ENCODE results near the gene ALDH6A1.

The ALDH6A1 gene

DNA sequence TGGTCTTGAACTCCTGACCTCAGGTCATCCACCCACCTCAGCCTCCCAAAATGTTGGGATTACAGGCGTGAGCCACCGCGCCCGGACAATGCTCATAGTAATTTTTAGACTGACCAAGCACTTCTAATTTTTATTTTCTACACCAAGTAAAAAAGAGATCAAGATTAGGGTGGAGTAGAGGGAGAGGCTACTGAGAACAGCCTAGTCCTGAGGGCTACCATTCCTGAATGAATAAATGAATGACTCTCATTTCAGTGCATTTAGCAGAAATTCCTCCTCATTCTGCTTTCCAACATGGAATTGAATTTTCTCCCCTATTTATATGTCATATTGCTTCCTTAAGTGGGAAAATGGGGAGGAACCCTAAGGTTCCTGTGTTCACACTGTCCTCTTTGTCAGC lies 38.7 kb downstream of the ALDH6A1 start:
- H3K9me3 ChIP-seq (ENCODE audit: control insufficient read depth, low read depth, low read length) = no peaks in the 10 kb centered on the region
- H3K27me3 ChIP-seq (ENCODE audit: control insufficient read depth, insufficient read depth, low read length) = no peaks in the 10 kb centered on the region
- no peaks in the 10 kb centered on the region for H3K36me3 ChIP-seq (ENCODE audit: control insufficient read depth, low read depth, low read length)
- no peak overlapping the region for H3K27ac ChIP-seq (ENCODE audit: low read length)
- H3K4me3 ChIP-seq (ENCODE audit: low read length) = no peak overlapping the region
- H3K4me1 ChIP-seq (ENCODE audit: control insufficient read depth, low read depth, low read length) = no peaks in the 10 kb centered on the region
- no peak overlapping the region for H3K9ac ChIP-seq (ENCODE audit: low read length)

DNA sequence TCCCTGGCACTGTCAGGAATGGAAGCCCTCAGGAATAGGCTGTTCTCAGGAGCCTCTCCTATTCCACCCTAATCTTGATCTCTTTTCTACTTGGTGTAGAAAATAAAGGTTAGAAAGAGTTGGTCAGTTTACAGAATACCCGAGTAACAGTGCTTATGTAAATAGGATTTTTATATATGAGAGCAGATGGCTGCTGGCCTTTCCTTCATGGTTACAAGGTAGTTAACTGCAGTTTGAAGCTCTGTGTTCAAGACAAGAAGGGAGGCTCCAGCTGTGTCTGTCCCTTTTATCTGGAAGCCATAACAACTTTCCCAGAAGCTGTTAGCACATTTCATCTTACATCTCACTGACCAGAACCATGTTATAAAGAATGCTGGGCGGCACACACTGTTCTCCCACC lies 42.0 kb downstream of the ALDH6A1 start:
- no peaks in the 10 kb centered on the region for H3K9me3 ChIP-seq (ENCODE audit: control insufficient read depth, low read depth, low read length)
- no peak overlapping the region for H3K9ac ChIP-seq (ENCODE audit: low read length)
- H3K4me3 ChIP-seq (ENCODE audit: low read length) = no peak overlapping the region
- no peaks in the 10 kb centered on the region for H3K27me3 ChIP-seq (ENCODE audit: control insufficient read depth, insufficient read depth, low read length)
- no peak overlapping the region for H3K27ac ChIP-seq (ENCODE audit: low read length)
- H3K36me3 ChIP-seq (ENCODE audit: control insufficient read depth, low read depth, low read length) = no peaks in the 10 kb centered on the region
- H3K4me1 ChIP-seq (ENCODE audit: control insufficient read depth, low read depth, low read length) = no peaks in the 10 kb centered on the region

DNA sequence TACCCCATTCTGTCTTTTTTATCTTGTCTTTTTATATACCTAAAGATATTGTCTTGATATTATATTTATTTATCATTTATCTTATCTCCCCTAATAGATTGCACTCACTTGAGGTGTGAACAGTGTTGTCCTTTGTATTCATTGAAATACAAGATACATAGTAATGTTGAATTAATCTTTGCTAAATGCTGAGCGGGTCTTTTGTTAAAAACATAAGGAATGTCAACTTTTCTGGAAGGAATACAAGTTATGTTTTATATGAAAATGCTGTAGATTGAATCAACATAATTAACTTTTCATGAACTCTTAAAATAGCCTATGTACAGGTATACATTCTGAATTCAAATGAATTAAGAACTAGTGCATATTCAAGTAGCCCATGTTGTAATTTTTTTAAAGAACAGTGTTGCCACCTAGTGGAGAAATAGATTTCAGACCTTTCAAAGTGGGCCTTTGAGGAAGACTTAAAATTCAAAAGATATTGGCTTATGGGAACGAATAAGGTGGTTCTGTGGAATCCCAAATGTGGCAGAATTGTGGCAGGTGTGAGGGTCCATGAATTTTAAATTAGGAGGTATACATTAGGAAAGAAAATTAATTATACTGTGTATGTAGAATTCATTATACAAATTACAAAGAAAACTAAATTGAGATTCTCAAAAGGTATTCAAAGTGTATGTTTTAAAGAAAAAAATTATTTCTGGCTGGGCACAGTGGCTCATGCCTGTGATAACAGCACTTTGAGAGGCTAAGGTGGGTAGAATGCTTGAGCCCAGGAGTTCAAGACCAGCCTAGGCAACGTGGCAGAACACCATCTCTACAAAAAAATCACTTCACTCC lies 46.0 kb downstream of the ALDH6A1 start:
- H3K27ac ChIP-seq (ENCODE audit: low read length) = no peak overlapping the region
- H3K27me3 ChIP-seq (ENCODE audit: control insufficient read depth, insufficient read depth, low read length) = no peaks in the 10 kb centered on the region
- H3K36me3 ChIP-seq (ENCODE audit: control insufficient read depth, low read depth, low read length) = no peaks in the 10 kb centered on the region
- no peak overlapping the region for H3K9ac ChIP-seq (ENCODE audit: low read length)
- H3K4me1 ChIP-seq (ENCODE audit: control insufficient read depth, low read depth, low read length) = no peaks in the 10 kb centered on the region
- no peaks in the 10 kb centered on the region for H3K9me3 ChIP-seq (ENCODE audit: control insufficient read depth, low read depth, low read length)
- no peak overlapping the region for H3K4me3 ChIP-seq (ENCODE audit: low read length)

DNA sequence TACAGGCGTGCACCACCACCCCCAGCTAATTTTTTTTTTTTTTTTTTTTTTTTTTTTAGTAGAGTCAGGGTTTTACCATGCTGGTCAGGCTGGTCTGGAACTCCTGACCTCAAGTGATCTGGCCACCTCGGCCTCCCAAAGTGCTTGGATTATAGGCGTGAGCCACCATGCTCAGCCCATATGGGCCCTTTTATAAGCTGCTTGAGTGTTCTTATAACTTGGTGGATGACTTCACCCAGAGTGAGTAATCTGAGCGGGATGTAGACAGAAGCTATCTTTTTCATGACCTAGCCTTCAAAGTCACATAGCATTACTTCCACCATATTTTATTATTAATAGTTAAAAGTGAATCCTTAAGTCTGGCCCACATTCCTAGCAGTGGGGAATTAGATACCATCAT lies 48.7 kb downstream of the ALDH6A1 start:
- H3K27ac ChIP-seq (ENCODE audit: low read length) = no peak overlapping the region
- H3K4me1 ChIP-seq (ENCODE audit: control insufficient read depth, low read depth, low read length) = no peaks in the 10 kb centered on the region
- H3K4me3 ChIP-seq (ENCODE audit: low read length) = no peak overlapping the region
- no peaks in the 10 kb centered on the region for H3K27me3 ChIP-seq (ENCODE audit: control insufficient read depth, insufficient read depth, low read length)
- H3K36me3 ChIP-seq (ENCODE audit: control insufficient read depth, low read depth, low read length) = no peaks in the 10 kb centered on the region
- H3K9ac ChIP-seq (ENCODE audit: low read length) = no peak overlapping the region
- H3K9me3 ChIP-seq (ENCODE audit: control insufficient read depth, low read depth, low read length) = no peaks in the 10 kb centered on the region

DNA sequence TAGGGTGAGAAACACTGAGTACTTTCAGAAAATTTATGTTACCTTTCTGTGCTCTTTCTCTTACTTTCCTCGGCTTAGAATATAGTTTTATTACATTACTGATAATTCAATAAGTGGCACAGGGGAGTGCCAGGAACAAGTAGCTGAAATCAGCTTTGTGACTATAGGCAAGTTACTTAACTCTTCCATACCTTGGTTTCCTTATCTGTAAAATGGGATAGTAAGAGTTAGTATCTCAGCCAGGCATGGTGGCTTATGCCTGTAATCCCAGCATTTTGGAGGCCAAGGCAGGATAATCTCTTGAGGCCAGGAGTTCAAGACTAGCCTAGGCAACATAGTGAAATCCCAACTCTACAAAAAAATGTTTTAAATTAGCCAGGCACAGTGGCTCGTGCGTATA lies 49.7 kb downstream of the ALDH6A1 start:
- no peak overlapping the region for H3K9ac ChIP-seq (ENCODE audit: low read length)
- H3K9me3 ChIP-seq (ENCODE audit: control insufficient read depth, low read depth, low read length) = no peaks in the 10 kb centered on the region
- H3K36me3 ChIP-seq (ENCODE audit: control insufficient read depth, low read depth, low read length) = no peaks in the 10 kb centered on the region
- no peaks in the 10 kb centered on the region for H3K27me3 ChIP-seq (ENCODE audit: control insufficient read depth, insufficient read depth, low read length)
- H3K4me3 ChIP-seq (ENCODE audit: low read length) = no peak overlapping the region
- H3K27ac ChIP-seq (ENCODE audit: low read length) = no peak overlapping the region
- no peaks in the 10 kb centered on the region for H3K4me1 ChIP-seq (ENCODE audit: control insufficient read depth, low read depth, low read length)

DNA sequence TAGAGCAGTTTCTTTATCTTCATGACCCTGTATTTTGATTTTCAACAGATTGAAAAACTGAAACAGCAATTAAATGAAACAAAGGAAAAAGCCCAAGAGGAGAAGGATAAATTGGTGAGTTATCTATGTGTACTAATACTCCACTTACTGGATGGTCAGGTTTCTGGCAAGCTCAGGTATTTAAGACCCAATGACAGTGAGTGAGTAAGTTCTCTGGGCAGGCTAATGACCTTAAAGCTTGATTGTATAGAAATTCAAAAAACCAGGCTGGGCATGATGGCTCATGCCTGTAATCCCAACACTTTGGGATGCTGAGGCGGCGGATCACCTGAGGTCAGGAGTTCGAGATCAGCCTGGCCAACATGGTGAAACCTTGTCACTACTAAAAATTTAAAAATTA lies 55.1 kb downstream of the ALDH6A1 start:
- Histone ChIP-seq H3K4me1 (ENCODE audit: control insufficient read depth, low read depth, low read length) (no peaks in the 10 kb centered on the region), H3K27ac (ENCODE audit: low read length) (no peak overlapping the region), H3K9ac (ENCODE audit: low read length) (no peak overlapping the region), H3K27me3 (ENCODE audit: control insufficient read depth, insufficient read depth, low read length) (no peaks in the 10 kb centered on the region), H3K36me3 (ENCODE audit: control insufficient read depth, low read depth, low read length) (no peaks in the 10 kb centered on the region), H3K9me3 (ENCODE audit: control insufficient read depth, low read depth, low read length) (no peaks in the 10 kb centered on the region), H3K4me3 (ENCODE audit: low read length) (no peak overlapping the region)

DNA sequence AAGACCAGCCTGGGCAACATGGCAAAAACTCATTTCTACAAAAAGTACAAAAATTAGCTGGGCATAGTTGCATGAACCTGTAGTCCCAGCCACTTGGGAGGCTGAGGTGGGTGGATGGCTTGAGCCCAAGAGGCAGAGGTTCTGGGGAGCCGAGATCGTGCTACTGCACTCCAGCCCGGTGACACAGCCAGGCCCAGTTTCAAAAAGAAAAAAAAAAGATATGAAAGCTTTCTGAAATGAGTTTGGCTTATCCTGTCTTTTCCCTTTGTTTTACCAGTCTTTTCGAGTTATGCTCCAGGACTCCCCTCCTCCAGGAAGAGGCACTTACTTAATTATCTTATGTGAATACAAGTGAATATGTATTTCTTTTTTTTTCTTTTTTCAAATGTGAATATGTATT lies 61.9 kb downstream of the ALDH6A1 start:
- H3K4me3 ChIP-seq (ENCODE audit: low read length) = no peak overlapping the region
- no peaks in the 10 kb centered on the region for H3K4me1 ChIP-seq (ENCODE audit: control insufficient read depth, low read depth, low read length)
- H3K27ac ChIP-seq (ENCODE audit: low read length) = no peak overlapping the region
- H3K36me3 ChIP-seq (ENCODE audit: control insufficient read depth, low read depth, low read length) = no peaks in the 10 kb centered on the region
- no peaks in the 10 kb centered on the region for H3K9me3 ChIP-seq (ENCODE audit: control insufficient read depth, low read depth, low read length)
- peaks cover 17% of the 10 kb centered on the region for H3K27me3 ChIP-seq (ENCODE audit: control insufficient read depth, insufficient read depth, low read length)
- H3K9ac ChIP-seq (ENCODE audit: low read length) = no peak overlapping the region

DNA sequence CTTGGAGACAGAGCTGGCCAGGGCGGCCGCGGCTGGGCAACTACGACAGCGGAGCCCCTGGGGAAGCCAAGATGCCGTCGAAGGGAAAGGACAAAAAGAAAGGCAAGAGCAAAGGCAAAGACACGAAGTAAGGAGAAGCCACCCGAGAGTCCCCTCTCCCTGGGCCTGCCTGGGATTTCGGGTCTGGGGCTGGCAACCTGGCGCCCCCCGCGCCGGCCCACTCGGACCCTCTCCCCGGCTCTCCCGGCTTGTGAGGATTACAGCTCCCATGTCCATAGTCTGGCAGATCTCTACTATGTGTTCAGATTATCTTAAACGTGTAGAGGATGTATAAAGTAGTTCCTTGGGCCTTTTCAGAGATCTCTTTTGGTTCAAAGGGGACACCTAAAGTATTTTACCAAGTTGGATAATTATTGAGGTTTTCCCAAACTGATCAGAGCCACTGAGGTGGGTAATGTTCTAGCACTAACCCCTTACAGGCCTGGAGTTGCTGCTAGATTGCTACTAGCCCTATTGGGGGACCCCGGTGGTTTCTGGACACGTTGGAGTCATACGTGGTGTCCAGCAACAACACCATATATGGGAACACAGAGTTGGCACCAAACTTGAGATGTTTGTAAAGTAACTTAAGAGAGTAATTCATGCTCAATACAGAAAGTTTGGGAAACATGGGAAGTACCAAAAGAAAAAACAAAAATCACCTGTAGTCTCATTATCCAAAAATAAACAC lies 64.7 kb downstream of the ALDH6A1 start:
- H3K4me1 ChIP-seq (ENCODE audit: control insufficient read depth, low read depth, low read length) = no peaks in the 10 kb centered on the region
- peak overlapping the region; percentile 36 for H3K9ac ChIP-seq (ENCODE audit: low read length)
- H3K4me3 ChIP-seq (ENCODE audit: low read length) = peak overlapping the region; percentile 85
- H3K9me3 ChIP-seq (ENCODE audit: control insufficient read depth, low read depth, low read length) = no peaks in the 10 kb centered on the region
- no peaks in the 10 kb centered on the region for H3K36me3 ChIP-seq (ENCODE audit: control insufficient read depth, low read depth, low read length)
- no peak overlapping the region for H3K27ac ChIP-seq (ENCODE audit: low read length)
- H3K27me3 ChIP-seq (ENCODE audit: control insufficient read depth, insufficient read depth, low read length) = peaks cover 17% of the 10 kb centered on the region

DNA sequence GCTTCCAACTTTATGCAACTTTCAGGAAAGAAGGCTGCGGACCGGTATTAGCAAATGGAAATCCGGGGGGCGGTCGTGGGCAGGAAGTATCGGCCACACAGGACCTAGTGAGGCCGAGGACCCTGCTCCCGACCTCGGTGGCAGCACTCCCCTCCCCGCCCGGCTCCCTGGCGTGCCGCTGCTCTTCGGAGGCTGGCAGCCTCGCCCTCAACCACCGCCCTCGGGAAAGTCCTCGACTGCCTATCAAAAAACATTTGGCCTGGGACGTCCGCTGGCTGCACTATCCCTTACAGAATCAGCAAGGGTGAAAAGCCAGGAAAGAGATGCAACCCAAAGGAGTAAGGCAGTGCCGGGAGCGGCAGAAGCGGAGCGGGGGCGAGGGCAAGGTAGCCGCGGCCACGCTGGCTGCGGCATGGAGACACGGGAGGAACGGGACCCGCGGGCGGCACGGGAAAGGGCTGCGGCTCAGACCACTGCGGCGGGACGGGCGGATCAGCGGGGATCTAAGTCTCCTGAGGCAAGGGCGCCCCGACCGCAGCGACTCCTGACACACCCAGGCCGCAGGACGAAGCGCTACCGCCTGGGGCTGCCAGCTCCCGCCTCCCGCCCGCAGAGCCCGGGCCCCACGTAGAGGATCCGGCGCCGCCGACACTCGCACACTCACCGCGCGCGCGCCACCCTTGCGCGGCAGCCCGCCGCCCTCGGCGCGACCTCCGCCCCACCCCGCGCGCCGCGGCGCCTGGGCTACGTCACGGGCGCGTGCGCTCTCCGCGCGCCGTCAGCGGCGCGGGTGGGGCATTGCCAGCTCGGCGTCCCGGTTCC lies 65.5 kb downstream of the ALDH6A1 start, which contains the start of the genes BBOF1 and ENTPD5:
BBOF1 (plus strand) TSS at position 764 of the 822 bp plus-strand sequence. CDS start 130 bp downstream, outside the sequence.
ENTPD5 (minus strand) TSS at position 703 of the 822 bp plus-strand sequence. CDS start 31,186 bp downstream, outside the sequence.
- Histone ChIP-seq H3K9me3 (ENCODE audit: control insufficient read depth, low read depth, low read length) (no peaks in the 10 kb centered on the region), H3K4me3 (ENCODE audit: low read length) (peak within 1 kb of the TSS; percentile 85), H3K27ac (ENCODE audit: low read length) (no peak within 1 kb of the TSS), H3K27me3 (ENCODE audit: control insufficient read depth, insufficient read depth, low read length) (peaks cover 17% of the 10 kb centered on the region), H3K9ac (ENCODE audit: low read length) (peak within 1 kb of the TSS; percentile 56), H3K36me3 (ENCODE audit: control insufficient read depth, low read depth, low read length) (no peaks in the 10 kb centered on the region), H3K4me1 (ENCODE audit: control insufficient read depth, low read depth, low read length) (no peaks in the 10 kb centered on the region)

DNA sequence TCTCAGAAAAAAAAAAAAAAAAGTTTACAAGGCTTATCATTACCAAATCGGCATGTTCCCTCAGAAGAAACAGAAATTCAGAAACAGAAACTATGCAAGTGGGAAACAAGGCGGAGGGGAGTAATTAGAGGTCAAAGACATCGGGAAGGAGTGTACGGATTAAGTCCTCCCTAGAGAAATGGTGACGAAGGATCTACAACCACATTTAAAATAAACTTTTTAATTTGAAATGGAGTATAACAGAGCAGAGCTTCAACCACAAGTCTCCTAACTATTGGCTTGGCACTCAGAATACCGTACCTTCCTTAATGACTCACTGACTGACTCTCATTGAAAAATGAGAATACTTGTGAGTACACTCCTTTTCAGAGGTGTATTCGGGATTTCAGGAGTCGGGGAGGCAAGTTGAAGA lies 66.1 kb downstream of the ALDH6A1 start:
- H3K9me3 ChIP-seq (ENCODE audit: control insufficient read depth, low read depth, low read length) = no peaks in the 10 kb centered on the region
- peak overlapping the region; percentile 56 for H3K9ac ChIP-seq (ENCODE audit: low read length)
- H3K4me3 ChIP-seq (ENCODE audit: low read length) = peak overlapping the region; percentile 85
- H3K27ac ChIP-seq (ENCODE audit: low read length) = no peak overlapping the region
- H3K4me1 ChIP-seq (ENCODE audit: control insufficient read depth, low read depth, low read length) = no peaks in the 10 kb centered on the region
- no peaks in the 10 kb centered on the region for H3K36me3 ChIP-seq (ENCODE audit: control insufficient read depth, low read depth, low read length)
- peaks cover 17% of the 10 kb centered on the region for H3K27me3 ChIP-seq (ENCODE audit: control insufficient read depth, insufficient read depth, low read length)

DNA sequence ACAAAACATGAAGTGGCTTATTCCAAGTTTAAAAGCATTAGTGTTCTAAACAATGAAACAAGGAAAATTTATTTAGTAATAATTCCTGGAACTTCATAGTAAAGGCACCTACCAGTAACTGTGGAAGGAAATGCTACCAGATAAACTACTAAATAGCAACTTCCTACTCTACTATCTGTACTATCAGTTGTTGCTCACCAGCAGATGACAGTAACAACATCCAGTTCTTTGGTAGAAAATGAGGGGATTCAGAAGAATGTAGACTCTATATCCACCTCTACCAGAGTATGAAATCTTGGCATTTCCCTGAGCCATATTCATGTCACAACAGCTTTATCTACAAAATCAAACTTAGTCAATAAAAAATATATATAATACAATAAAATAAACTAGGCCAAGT lies 68.3 kb downstream of the ALDH6A1 start:
- Histone ChIP-seq H3K27ac (ENCODE audit: low read length) (no peak overlapping the region), H3K4me1 (ENCODE audit: control insufficient read depth, low read depth, low read length) (no peaks in the 10 kb centered on the region), H3K9me3 (ENCODE audit: control insufficient read depth, low read depth, low read length) (no peaks in the 10 kb centered on the region), H3K27me3 (ENCODE audit: control insufficient read depth, insufficient read depth, low read length) (peaks cover 17% of the 10 kb centered on the region), H3K9ac (ENCODE audit: low read length) (no peak overlapping the region), H3K36me3 (ENCODE audit: control insufficient read depth, low read depth, low read length) (no peaks in the 10 kb centered on the region), H3K4me3 (ENCODE audit: low read length) (no peak overlapping the region)

Measured in iPS-18a (cell line).